Left lung (tissue), 10 donors: Measurements from ENCODE around the gene FRMD4A. TPM values are rescaled to one million over a fixed set of nuclear protein-coding genes. Genes with fewer than 3 reads are reported as not detected.

Source experiments
- ATAC-seq: fragments of 200-7000 bp; cut with Tn5 transposase; one replicate; pipeline ENCODE4 v1.9.1; 2020; ENCODE audit warnings: moderate library complexity
- DNase-seq, 4 donors: peaks; one replicate each; pipeline ENCODE4 v3.0.0-alpha.2; 2013 to 2020
- H3K27ac ChIP-seq, 2 donors: fragments of 200-600 bp; sonication (generic) in 1 of 2; one replicate each; pipeline versions ENCODE4 v1.5.0 to v1.8.0; 2020 to 2021
- H3K27me3 ChIP-seq, 2 donors: fragments of 200-600 bp; sonication (generic) in 1 of 2; one replicate each; pipeline versions ENCODE4 v1.5.0 to v1.8.0; 2020 to 2021
- H3K36me3 ChIP-seq, 2 donors: fragments of 200-600 bp; sonication (generic) in 1 of 2; one replicate each; pipeline versions ENCODE4 v1.5.0 to v1.8.0; 2020 to 2021
- H3K4me1 ChIP-seq, 2 donors: fragments of 200-600 bp; one replicate each; pipeline ENCODE4 v1.8.0; 2021
- H3K4me3 ChIP-seq, 2 donors: fragments of 200-600 bp; sonication (generic) in 1 of 2; one replicate each; pipeline versions ENCODE4 v1.5.0 to v1.8.0; 2020 to 2021; ENCODE audit warnings: mild to moderate bottlenecking in 1 of 2
- H3K9me3 ChIP-seq, 2 donors: fragments of 200-600 bp; sonication (generic) in 1 of 2; one replicate each; pipeline versions ENCODE4 v1.5.0 to v1.8.0; 2020 to 2021
- intact Hi-C, 2 donors: fragments of 100-400 bp; cut with DNase I; formaldehyde crosslinking; loops; one replicate each; pipeline versions ENCODE4 v1.11.2 to v1.14.2; 2022
- polyA plus RNA-seq, 6 donors: library from polyadenylated mRNA; unstranded; fragments of 120-200 nt; gene quantifications; one replicate each; pipeline ENCODE4 v1.2.1, GENCODE V29; 2013; ENCODE audit not compliant: insufficient read length in 6 of 6
- total RNA-seq, 2 donors: library from RNA; stranded (reverse); fragmentation: NEBNext Ultra II Directional; extraction: Animal tissue kit (Norgen Biotek cat#: 25700); gene quantifications; one replicate each; pipeline ENCODE4 v1.2.1, GENCODE V29; 2021
- TF ChIP-seq, protein P1 (sequence below), 2 donors: fragments of 200-600 bp; sonication (generic) in 1 of 2; IDR thresholded peaks; one replicate each; pipeline versions ENCODE4 v1.5.0 to v1.8.0; 2021; ENCODE audit warnings: antibody characterized with exemption in 2 of 2
- donor health status: DM: no; HTN: yes; CAD: no.
- donor health status: DM: no; HTN: no; CAD: no.

Gene FRMD4A
- total and polyA plus RNA-seq, 8 donors = 33.9 to 62.8 (median 57.0) TPM

GRCh38 chr10:13823709-13824405 is 506.9 kb downstream of the FRMD4A start:
- TF ChIP-seq, protein P1, sequence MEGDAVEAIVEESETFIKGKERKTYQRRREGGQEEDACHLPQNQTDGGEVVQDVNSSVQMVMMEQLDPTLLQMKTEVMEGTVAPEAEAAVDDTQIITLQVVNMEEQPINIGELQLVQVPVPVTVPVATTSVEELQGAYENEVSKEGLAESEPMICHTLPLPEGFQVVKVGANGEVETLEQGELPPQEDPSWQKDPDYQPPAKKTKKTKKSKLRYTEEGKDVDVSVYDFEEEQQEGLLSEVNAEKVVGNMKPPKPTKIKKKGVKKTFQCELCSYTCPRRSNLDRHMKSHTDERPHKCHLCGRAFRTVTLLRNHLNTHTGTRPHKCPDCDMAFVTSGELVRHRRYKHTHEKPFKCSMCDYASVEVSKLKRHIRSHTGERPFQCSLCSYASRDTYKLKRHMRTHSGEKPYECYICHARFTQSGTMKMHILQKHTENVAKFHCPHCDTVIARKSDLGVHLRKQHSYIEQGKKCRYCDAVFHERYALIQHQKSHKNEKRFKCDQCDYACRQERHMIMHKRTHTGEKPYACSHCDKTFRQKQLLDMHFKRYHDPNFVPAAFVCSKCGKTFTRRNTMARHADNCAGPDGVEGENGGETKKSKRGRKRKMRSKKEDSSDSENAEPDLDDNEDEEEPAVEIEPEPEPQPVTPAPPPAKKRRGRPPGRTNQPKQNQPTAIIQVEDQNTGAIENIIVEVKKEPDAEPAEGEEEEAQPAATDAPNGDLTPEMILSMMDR (IDR thresholded peaks at IDR 0.05) = no peak
- H3K4me1 ChIP-seq = peaks cover 0 to 9% of the 10 kb centered on the region in 2 donors
- no peaks in the 10 kb centered on the region for H3K36me3 ChIP-seq
- ATAC-seq (no peak), DNase-seq (no peak)
- no peaks in the 10 kb centered on the region for H3K9me3 ChIP-seq
- intact Hi-C loops = no loop called here
- H3K27me3 ChIP-seq = peaks cover 0 to 16% of the 10 kb centered on the region in 2 donors
- no peak overlapping the region for H3K4me3 ChIP-seq
- H3K27ac ChIP-seq = no peak overlapping the region

- H3K4me3 ChIP-seq = no peak overlapping the region
- intact Hi-C loops = no loop called here
- H3K27ac ChIP-seq = no peak overlapping the region
- DNase-seq (no peak), ATAC-seq (no peak)
- TF ChIP-seq, protein P1 (IDR thresholded peaks at IDR 0.05) = no peak
- H3K36me3 ChIP-seq = no peaks in the 10 kb centered on the region
- no peaks in the 10 kb centered on the region for H3K9me3 ChIP-seq
- peaks cover 0 to 16% of the 10 kb centered on the region in 2 donors for H3K27me3 ChIP-seq
- H3K4me1 ChIP-seq = peaks cover 0 to 9% of the 10 kb centered on the region in 2 donors
Measured at GRCh38 chr10:13823096-13823708, 507.5 kb downstream of the FRMD4A start.

GRCh38 chr10:13822490-13822889 is 508.2 kb downstream of the FRMD4A start:
- no peak for ATAC-seq
- H3K27ac ChIP-seq = no peak overlapping the region
- intact Hi-C loops = no loop called here
- TF ChIP-seq, protein P1 (IDR thresholded peaks at IDR 0.05) = no peak
- no peak overlapping the region for H3K4me3 ChIP-seq
- H3K36me3 ChIP-seq = no peaks in the 10 kb centered on the region
- H3K27me3 ChIP-seq = peaks cover 0 to 16% of the 10 kb centered on the region in 2 donors
- H3K9me3 ChIP-seq = no peaks in the 10 kb centered on the region
- peaks cover 0 to 9% of the 10 kb centered on the region in 2 donors for H3K4me1 ChIP-seq
- DNase-seq = no peak

GRCh38 chr10:13820964-13821337 is 509.8 kb downstream of the FRMD4A start:
- Histone ChIP-seq H3K4me3 (no peak overlapping the region), H3K36me3 (no peaks in the 10 kb centered on the region), H3K27me3 (peaks cover 0 to 16% of the 10 kb centered on the region in 2 donors), H3K27ac (no peak overlapping the region), H3K9me3 (no peaks in the 10 kb centered on the region), H3K4me1 (peaks cover 0 to 9% of the 10 kb centered on the region in 2 donors)
- ATAC-seq (no peak), DNase-seq (no peak)
- intact Hi-C loops = no loop called here
- TF ChIP-seq, protein P1 (IDR thresholded peaks at IDR 0.05) = no peak

DNA sequence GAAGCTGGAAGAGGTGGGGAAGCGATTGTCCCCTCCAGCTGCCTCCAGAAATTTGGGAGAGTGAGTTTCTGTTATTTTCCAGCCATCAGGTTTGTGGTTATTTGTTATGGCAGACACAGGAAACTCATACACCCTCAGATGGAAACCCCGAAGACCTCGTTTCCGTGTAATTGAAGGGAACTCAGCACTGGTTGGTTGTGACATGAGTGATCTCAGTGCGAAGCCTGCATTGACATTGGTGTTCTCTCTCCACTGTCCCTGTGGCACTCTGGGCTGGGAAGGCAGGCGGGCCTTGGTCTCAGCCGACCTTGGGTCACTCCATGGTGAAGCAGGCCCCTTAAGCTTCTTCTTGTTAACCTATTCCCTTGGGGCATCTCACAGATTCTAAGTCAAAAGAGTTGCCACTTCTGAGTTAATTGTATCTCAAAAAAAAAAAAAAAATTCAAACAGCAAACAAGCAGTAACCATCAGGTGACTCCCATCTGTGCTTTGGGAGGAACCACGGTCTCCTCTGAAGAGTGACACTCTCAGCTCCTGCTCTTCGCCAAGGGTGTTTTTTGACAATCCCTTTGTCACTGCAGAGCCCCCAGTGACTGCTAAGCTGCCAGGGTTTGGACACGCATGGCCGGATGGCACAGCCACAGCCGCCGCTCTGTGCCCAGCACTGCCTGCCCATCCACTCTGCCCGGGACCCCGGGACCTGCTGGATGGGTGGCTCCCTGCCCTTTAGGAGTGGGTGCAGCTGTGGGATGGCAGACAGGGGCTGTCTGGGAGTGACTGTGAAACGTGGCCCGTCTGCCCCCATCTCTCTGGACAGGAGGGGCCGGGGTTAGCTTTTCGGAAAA is 510.4 kb downstream of the FRMD4A start:
- no peak for DNase-seq
- Histone ChIP-seq H3K27ac (no peak overlapping the region), H3K9me3 (no peaks in the 10 kb centered on the region), H3K36me3 (no peaks in the 10 kb centered on the region), H3K4me1 (peaks cover 0 to 9% of the 10 kb centered on the region in 2 donors), H3K27me3 (peaks cover 0 to 16% of the 10 kb centered on the region in 2 donors), H3K4me3 (no peak overlapping the region)
- TF ChIP-seq, protein P1 (IDR thresholded peaks at IDR 0.05) = no peak
- intact Hi-C loops = no loop called here
- ATAC-seq = no peak
